Activated CD4-positive, alpha-beta T cell treated with anti-CD3 and anti-CD28 coated beads, Interleukin-2, amount 50 U/mL, for 16 hours (primary cell): ENCODE data around the gene PRUNE1.

Experiments used
- DNase-seq: peaks from one replicate; pipeline ENCODE4 v3.0.0-alpha.2; 2020

Gene PRUNE1

GRCh38 chr1:150979092-150980056, 28.9 kb upstream of the PRUNE1 start:
- peak; percentile 90 for DNase-seq

- DNase-seq: no peak
Observed at GRCh38 chr1:150981177-150981804, 27.0 kb upstream of the PRUNE1 start.

GRCh38 chr1:150981805-150982712, 26.2 kb upstream of the PRUNE1 start, which contains the start of gene ANXA9:
TSS of gene ANXA9 (plus strand) at chr1:150982292. CDS start at chr1:150983106, 814 bp downstream.
- DNase-seq: no peak

- no peak for DNase-seq
Observed at GRCh38 chr1:150985179-150985825, 22.9 kb upstream of the PRUNE1 start.

GRCh38 chr1:150987924-150988323, 20.3 kb upstream of the PRUNE1 start:
- DNase-seq: no peak

- DNase-seq: no peak
Observed at GRCh38 chr1:150992626-150993025, 15.6 kb upstream of the PRUNE1 start.

GRCh38 chr1:150994248-150994647, 14.0 kb upstream of the PRUNE1 start:
- no peak for DNase-seq

GRCh38 chr1:150995460-150995859, 12.8 kb upstream of the PRUNE1 start:
- DNase-seq: no peak

GRCh38 chr1:150995896-150996295, 12.4 kb upstream of the PRUNE1 start:
- DNase-seq: peak; percentile 39

GRCh38 chr1:150997126-150997872, 10.9 kb upstream of the PRUNE1 start:
- no peak for DNase-seq

- DNase-seq: no peak
Observed at GRCh38 chr1:150997949-150998348, 10.3 kb upstream of the PRUNE1 start.

- no peak for DNase-seq
Observed at GRCh38 chr1:150999051-150999674, 9.1 kb upstream of the PRUNE1 start.

- DNase-seq: no peak
Observed at GRCh38 chr1:150999926-151000325, 8.3 kb upstream of the PRUNE1 start.

GRCh38 chr1:151000408-151000807, 7.8 kb upstream of the PRUNE1 start:
- DNase-seq: no peak

- no peak for DNase-seq
Observed at GRCh38 chr1:151001602-151002001, 6.6 kb upstream of the PRUNE1 start.

- DNase-seq: no peak
Observed at GRCh38 chr1:151002051-151002450, 6.2 kb upstream of the PRUNE1 start.

GRCh38 chr1:151002611-151003010, 5.6 kb upstream of the PRUNE1 start:
- DNase-seq: no peak

- no peak for DNase-seq
Observed at GRCh38 chr1:151003180-151003579, 5.1 kb upstream of the PRUNE1 start.

- DNase-seq: no peak
Observed at GRCh38 chr1:151005729-151006319, 2.4 kb upstream of the PRUNE1 start.

GRCh38 chr1:151006327-151007052, 1.8 kb upstream of the PRUNE1 start, which contains the start of gene MINDY1:
TSS of gene MINDY1 (minus strand) at chr1:151006902. CDS start at chr1:151002617, 4,285 bp downstream.
- DNase-seq: peak; percentile 57
